H9 (cell line): ENCODE results near the gene MKRN2OS. TPM values are rescaled to one million over a fixed set of nuclear protein-coding genes. Genes with fewer than 3 reads are reported as not detected.

Experiments
- DNase-seq: peaks from one replicate; pipeline ENCODE4 v3.0.0-alpha.2; 2017
- H2AFZ ChIP-seq: one replicate; pipeline ENCODE4 v1.6.1; 2013; ENCODE audit warnings: mild to moderate bottlenecking, low read length, control low read depth, moderate library complexity
- H2AK5ac ChIP-seq: 2 replicates; pipeline ENCODE4 v1.6.1; 2013; ENCODE audit warnings: low read length, control low read depth, mixed read lengths; ENCODE audit not compliant: insufficient read length
- H2BK120ac ChIP-seq: one replicate; pipeline ENCODE4 v1.6.1; 2013; ENCODE audit warnings: low read depth, mild to moderate bottlenecking, low read length, control low read depth, inconsistent platforms; ENCODE audit not compliant: poor library complexity, severe bottlenecking
- H2BK12ac ChIP-seq: 2 replicates; pipeline ENCODE4 v1.6.1; 2013; ENCODE audit warnings: low read length, control low read depth, mixed read lengths, low read depth; ENCODE audit not compliant: insufficient read length
- H2BK15ac ChIP-seq: 2 replicates; pipeline ENCODE4 v1.6.1; 2013; ENCODE audit warnings: low read depth, low read length, control low read depth
- H2BK20ac ChIP-seq: one replicate; pipeline ENCODE4 v1.6.1; 2013; ENCODE audit warnings: low read depth, mild to moderate bottlenecking, low read length, control low read depth, inconsistent platforms; ENCODE audit not compliant: poor library complexity, severe bottlenecking
- H2BK5ac ChIP-seq: 2 replicates; pipeline ENCODE4 v1.6.1; 2013; ENCODE audit warnings: low read length, control low read depth, mixed read lengths; ENCODE audit not compliant: insufficient read length
- H3K14ac ChIP-seq: 2 replicates; pipeline ENCODE4 v1.6.1; 2013; ENCODE audit warnings: low read length, control low read depth; ENCODE audit not compliant: insufficient read depth
- H3K18ac ChIP-seq: 2 replicates; pipeline ENCODE4 v1.6.1; 2013; ENCODE audit warnings: low read depth, mild to moderate bottlenecking, mixed read lengths, low read length, control low read depth; ENCODE audit not compliant: insufficient read length
- H3K23ac ChIP-seq: 2 replicates; pipeline ENCODE4 v1.6.1; 2013; ENCODE audit warnings: low read length, control low read depth, mixed read lengths, low read depth; ENCODE audit not compliant: insufficient read length
- H3K23me2 ChIP-seq: 2 replicates; pipeline ENCODE4 v1.6.1; 2013; ENCODE audit warnings: low read depth, mild to moderate bottlenecking, mixed read lengths, low read length, control low read depth; ENCODE audit not compliant: insufficient read length, poor library complexity, severe bottlenecking
- H3K27ac ChIP-seq: 2 replicates; pipeline ENCODE4 v1.5.1; 2013; ENCODE audit warnings: low read length, control low read depth, mixed read lengths, low read depth; ENCODE audit not compliant: insufficient read length
- H3K27me3 ChIP-seq: 2 replicates; pipeline ENCODE4 v1.6.1; 2013; ENCODE audit warnings: low read length, control low read depth, inconsistent platforms; ENCODE audit not compliant: insufficient read depth
- H3K4ac ChIP-seq: 2 replicates; pipeline ENCODE4 v1.6.1; 2013; ENCODE audit warnings: low read depth, mild to moderate bottlenecking, control low read depth, inconsistent platforms, low read length, moderate library complexity
- H3K4me1 ChIP-seq: 2 replicates; pipeline ENCODE4 v1.6.1; 2013; ENCODE audit warnings: low read length, control low read depth, inconsistent platforms; ENCODE audit not compliant: insufficient read depth
- H3K4me2 ChIP-seq: 2 replicates; pipeline ENCODE4 v1.6.1; 2013; ENCODE audit warnings: low read length, control low read depth, mixed read lengths; ENCODE audit not compliant: insufficient read length, insufficient read depth
- H3K56ac ChIP-seq: 2 replicates; pipeline ENCODE4 v1.6.1; 2013; ENCODE audit warnings: low read depth, mild to moderate bottlenecking, mixed read lengths, low read length, control low read depth; ENCODE audit not compliant: insufficient read length
- H3K79me1 ChIP-seq: 2 replicates; pipeline ENCODE4 v1.6.1; 2013; ENCODE audit warnings: low read depth, mild to moderate bottlenecking, moderate library complexity, low read length, control low read depth, inconsistent platforms; ENCODE audit not compliant: insufficient read depth, poor library complexity, severe bottlenecking
- H3K79me2 ChIP-seq: 2 replicates; pipeline ENCODE4 v1.6.1; 2013; ENCODE audit warnings: low read length, control low read depth, inconsistent platforms; ENCODE audit not compliant: insufficient read depth
- H3K9ac ChIP-seq: 2 replicates; pipeline ENCODE4 v1.6.1; 2013; ENCODE audit warnings: low read length, control low read depth, mixed read lengths; ENCODE audit not compliant: insufficient read length; ENCODE audit errors: extremely low read depth
- H3K9me3 ChIP-seq: one replicate; pipeline ENCODE4 v1.6.1; 2013; ENCODE audit warnings: low read depth, low read length, inconsistent platforms; ENCODE audit not compliant: control insufficient read depth
- H3T11ph ChIP-seq: one replicate; pipeline ENCODE4 v1.6.1; 2013; ENCODE audit warnings: mild to moderate bottlenecking, low read length, control low read depth, inconsistent platforms
- H4K20me1 ChIP-seq: one replicate; pipeline ENCODE4 v1.6.1; 2013; ENCODE audit not compliant: control insufficient read depth, insufficient read length, insufficient read depth
- H4K5ac ChIP-seq: 2 replicates; pipeline ENCODE4 v1.6.1; 2013; ENCODE audit warnings: low read depth, mild to moderate bottlenecking, mixed read lengths, low read length, control low read depth; ENCODE audit not compliant: insufficient read length
- H4K8ac ChIP-seq: replicated peaks from 2 replicates; pipeline ENCODE4 v1.6.1; 2013; ENCODE audit warnings: low read length, control low read depth, mixed read lengths, low read depth; ENCODE audit not compliant: insufficient read length
- H4K91ac ChIP-seq: 2 replicates; pipeline ENCODE4 v1.6.1; 2013; ENCODE audit warnings: low read depth, mild to moderate bottlenecking, moderate library complexity, mixed read lengths, low read length, control low read depth; ENCODE audit not compliant: insufficient read length
- H3K27ac Mint-ChIP-seq, 3 experiments: 2 replicates in 2 of 3; 3 replicates in 1 of 3; pipeline ENCODE4 v1.8.0; 2020 to 2021; ENCODE audit warnings: mixed read lengths in 3 of 3, mild to moderate bottlenecking in 1 of 3, moderate library complexity in 1 of 3
- H3K27me3 Mint-ChIP-seq: 2 replicates; pipeline ENCODE4 v1.8.0; 2021; ENCODE audit warnings: low read depth, mild to moderate bottlenecking, moderate library complexity, mixed read lengths
- H3K36me3 Mint-ChIP-seq, 3 experiments: 2 replicates in 2 of 3; 3 replicates in 1 of 3; pipeline ENCODE4 v1.8.0; 2020 to 2021; ENCODE audit warnings: low read depth in 3 of 3, mixed read lengths in 3 of 3; ENCODE audit not compliant: insufficient read depth in 1 of 3
- H3K4me1 Mint-ChIP-seq, 2 experiments: 2 replicates each; pipeline ENCODE4 v1.8.0; 2020; ENCODE audit warnings: mixed read lengths in 2 of 2
- H3K4me3 Mint-ChIP-seq, 2 experiments: 2 replicates in 1 of 2; 3 replicates in 1 of 2; pipeline ENCODE4 v1.8.0; 2020 to 2021; ENCODE audit warnings: mild to moderate bottlenecking in 2 of 2, mixed read lengths in 2 of 2, moderate library complexity in 1 of 2
- H3K9me3 Mint-ChIP-seq, 2 experiments: 2 replicates in 1 of 2; 3 replicates in 1 of 2; pipeline ENCODE4 v1.8.0; 2020; ENCODE audit warnings: mild to moderate bottlenecking in 2 of 2, mixed read lengths in 2 of 2, moderate library complexity in 1 of 2
- CTCF ChIP-seq: fragments of 200-600 bp; sonication (generic); conservative IDR thresholded peaks from 3 replicates; pipeline ENCODE4 v1.8.0; 2021; ENCODE audit warnings: antibody characterized with exemption, mild to moderate bottlenecking
- WGBS: extraction: QIAGEN DNeasy Blood & Tissue Kit; methylation state at CpG from one replicate; pipeline ENCODE4 v1.1.7; 2013; ENCODE audit warnings: missing lambda C conversion rate, low lambda C conversion rate, mixed read lengths; ENCODE audit not compliant: insufficient read length; ENCODE audit errors: extremely low coverage; 5-methylcytosine and 5-hydroxymethylcytosine counted together
- total RNA-seq: library from RNA; stranded (reverse); gene quantifications from 2 replicates; pipeline ENCODE4 v1.2.1, GENCODE V29; 2021

Gene MKRN2OS
- total RNA-seq, 1 experiment from 2014 or later, result 0.44 TPM

- H3K4ac ChIP-seq, result no peak overlapping the region
- H3K23me2 ChIP-seq, result peaks cover 12% of the 10 kb centered on the region
- H4K20me1 ChIP-seq, result no peaks in the 10 kb centered on the region
- H2BK5ac ChIP-seq, result no peak overlapping the region
- peak overlapping the region; percentile 9 for H3K9ac ChIP-seq
- H3T11ph ChIP-seq, result no peak overlapping the region
- Mint-ChIP-seq H3K27ac (peak overlapping the region; percentile 16 to 88 (median 27); a peak in 5 of 7 replicates), H3K4me1 (peaks cover 32 to 33% of the 10 kb centered on the region in 2 experiments), H3K4me3 (peak overlapping the region; percentile 84 to 87), H3K27me3 (peaks cover 9% of the 10 kb centered on the region), H3K9me3 (no peaks in the 10 kb centered on the region), H3K36me3 (no peaks in the 10 kb centered on the region)
- H3K23ac ChIP-seq, result no peak overlapping the region
- no peak overlapping the region for H3K14ac ChIP-seq
- TF ChIP-seq CTCF, result no peak
- no peak overlapping the region for H3K27ac ChIP-seq
- no CpG with 5 or more reads among the region's 8 CpGs for WGBS
- H2BK12ac ChIP-seq, result no peak overlapping the region
- no peak overlapping the region for H3K18ac ChIP-seq
- H3K4me1 ChIP-seq, result no peaks in the 10 kb centered on the region
- no peak overlapping the region for H4K5ac ChIP-seq
- H3K9me3 ChIP-seq, result no peaks in the 10 kb centered on the region
- H2BK15ac ChIP-seq, result no peak overlapping the region
- H3K79me1 ChIP-seq, result peaks cover 12% of the 10 kb centered on the region
- H2AK5ac ChIP-seq, result no peak overlapping the region
- H3K56ac ChIP-seq, result no peak overlapping the region
- no peak overlapping the region for H2BK20ac ChIP-seq
- H3K4me2 ChIP-seq, result peak overlapping the region; percentile 96
- H3K79me2 ChIP-seq, result peaks cover 29% of the 10 kb centered on the region; the same call in 1 of the 2 replicates
- H2AFZ ChIP-seq, result peak overlapping the region; percentile 89
- no peak overlapping the region for H4K8ac ChIP-seq
- no peak overlapping the region for H4K91ac ChIP-seq
- H3K27me3 ChIP-seq, result no peaks in the 10 kb centered on the region
- no peak overlapping the region for H2BK120ac ChIP-seq
- DNase-seq, result no peak
Observed at GRCh38 chr3:12556314-12556689, 11.0 kb upstream of the MKRN2OS start.
